A673 (cell line): Measurements from ENCODE around the gene SPTLC2.

Experiments
- EZH2 ChIP-seq: fragments of 200-600 bp; sonication (generic); IDR thresholded peaks from 2 replicates; pipeline ENCODE4 v1.6.1; 2017; ENCODE audit warnings: borderline replicate concordance, low read depth, mild to moderate bottlenecking, mixed read lengths, antibody characterized with exemption, low read length; ENCODE audit not compliant: poor library complexity, severe bottlenecking
- TF ChIP-seq, protein P1 (sequence below): fragments of 300-800, 200-600 bp; sonication (generic); conservative IDR thresholded peaks from 2 replicates; pipeline ENCODE4 v1.5.1; 2017; ENCODE audit warnings: low read depth, mild to moderate bottlenecking, antibody characterized with exemption, low read length, moderate library complexity, mixed read lengths

DNA sequence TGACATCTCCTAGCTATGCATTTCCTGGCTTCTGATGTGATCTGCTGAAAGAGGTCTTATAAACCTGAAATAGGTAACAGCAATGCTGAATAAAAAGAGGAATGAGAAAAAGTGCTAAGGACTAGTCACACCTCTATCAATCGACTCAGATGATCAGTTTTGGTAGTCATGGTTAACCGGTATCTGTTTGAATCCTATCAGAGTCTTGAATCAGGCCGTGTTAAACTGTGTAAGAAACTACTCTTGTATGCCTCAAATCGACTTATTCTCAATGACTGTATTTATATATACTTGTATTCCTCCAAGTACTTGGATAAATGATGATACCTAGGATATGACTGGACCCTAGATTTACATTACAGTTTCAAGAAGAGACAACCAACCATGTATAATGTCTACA is 107.1 kb downstream of the SPTLC2 start:
- TF ChIP-seq, protein P1, sequence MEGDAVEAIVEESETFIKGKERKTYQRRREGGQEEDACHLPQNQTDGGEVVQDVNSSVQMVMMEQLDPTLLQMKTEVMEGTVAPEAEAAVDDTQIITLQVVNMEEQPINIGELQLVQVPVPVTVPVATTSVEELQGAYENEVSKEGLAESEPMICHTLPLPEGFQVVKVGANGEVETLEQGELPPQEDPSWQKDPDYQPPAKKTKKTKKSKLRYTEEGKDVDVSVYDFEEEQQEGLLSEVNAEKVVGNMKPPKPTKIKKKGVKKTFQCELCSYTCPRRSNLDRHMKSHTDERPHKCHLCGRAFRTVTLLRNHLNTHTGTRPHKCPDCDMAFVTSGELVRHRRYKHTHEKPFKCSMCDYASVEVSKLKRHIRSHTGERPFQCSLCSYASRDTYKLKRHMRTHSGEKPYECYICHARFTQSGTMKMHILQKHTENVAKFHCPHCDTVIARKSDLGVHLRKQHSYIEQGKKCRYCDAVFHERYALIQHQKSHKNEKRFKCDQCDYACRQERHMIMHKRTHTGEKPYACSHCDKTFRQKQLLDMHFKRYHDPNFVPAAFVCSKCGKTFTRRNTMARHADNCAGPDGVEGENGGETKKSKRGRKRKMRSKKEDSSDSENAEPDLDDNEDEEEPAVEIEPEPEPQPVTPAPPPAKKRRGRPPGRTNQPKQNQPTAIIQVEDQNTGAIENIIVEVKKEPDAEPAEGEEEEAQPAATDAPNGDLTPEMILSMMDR = no peak
- no peak for TF ChIP-seq EZH2
